IMR-90 (cell line): ENCODE data around the gene MYEOV. TPM values are rescaled to one million over a fixed set of nuclear protein-coding genes. Genes with fewer than 3 reads are reported as not detected.

Experiments used
- ATAC-seq: fragments of 200-7000 bp; cut with Tn5 transposase; 2 replicates; pipeline ENCODE4 v1.9.1; 2020; ENCODE audit warnings: low read depth, mild to moderate bottlenecking, moderate library complexity
- BruUV-seq: library from RNA; stranded (reverse); fragments of 400-500 nt; replicated peaks from 2 replicates; lab custom pipeline; 2021; lab: Mats Ljungman, UMichigan
- CTCF ChIA-PET: fragments of 300-600 bp; formaldehyde crosslinking; extraction: SDS; loops from one replicate; lab custom pipeline; 2021; ENCODE audit warnings: antibody characterized with exemption; lab: Yijun Ruan, JAX
- POLR2A ChIA-PET: fragments of 300-600 bp; sonication (Branson Sonifier 250); formaldehyde crosslinking; loops from one replicate; lab custom pipeline; 2022; ENCODE audit warnings: antibody characterized with exemption; ENCODE audit not compliant: unreplicated experiment; lab: Charles Lee
- DNase-seq: peaks from one replicate; pipeline ENCODE4 v3.0.0; 2013
- H2AFZ ChIP-seq: replicated peaks from 2 replicates; pipeline ENCODE3; 2013; ENCODE audit warnings: low read length, mild to moderate bottlenecking; ENCODE audit not compliant: poor library complexity
- H2AK5ac ChIP-seq: 2 replicates; pipeline ENCODE4 v1.6.1; 2013; ENCODE audit warnings: low read depth, low read length, inconsistent platforms
- H2AK9ac ChIP-seq: replicated peaks from 2 replicates; pipeline ENCODE3; 2013; ENCODE audit warnings: mild to moderate bottlenecking, low read depth, low read length, moderate library complexity; ENCODE audit not compliant: poor library complexity
- H2BK120ac ChIP-seq: 2 replicates; pipeline ENCODE4 v1.6.1; 2013; ENCODE audit warnings: low read depth, low read length, inconsistent platforms
- H2BK15ac ChIP-seq: 3 replicates; pipeline ENCODE4 v1.6.1; 2013; ENCODE audit warnings: low read depth, low read length, inconsistent platforms
- H2BK20ac ChIP-seq: 2 replicates; pipeline ENCODE4 v1.6.1; 2013; ENCODE audit warnings: low read depth, mild to moderate bottlenecking, inconsistent platforms, low read length, moderate library complexity
- H2BK5ac ChIP-seq: 2 replicates; pipeline ENCODE4 v1.6.1; 2013; ENCODE audit warnings: mild to moderate bottlenecking, low read depth, low read length, inconsistent platforms; ENCODE audit not compliant: poor library complexity, severe bottlenecking
- H3K14ac ChIP-seq: replicated peaks from 2 replicates; pipeline ENCODE4 v1.6.1; 2013; ENCODE audit warnings: low read depth, low read length, inconsistent platforms
- H3K18ac ChIP-seq: 2 replicates; pipeline ENCODE4 v1.6.1; 2013; ENCODE audit warnings: low read depth, low read length, control low read depth
- H3K23ac ChIP-seq: 2 replicates; pipeline ENCODE4 v1.6.1; 2013; ENCODE audit warnings: low read depth, low read length, inconsistent platforms
- H3K27ac ChIP-seq: 2 replicates; pipeline ENCODE4 v1.5.1; 2013; ENCODE audit warnings: mild to moderate bottlenecking, control low read depth, low read length; ENCODE audit not compliant: insufficient read depth
- H3K27me3 ChIP-seq: 2 replicates; pipeline ENCODE4 v1.6.1; 2013; ENCODE audit warnings: low read length; ENCODE audit not compliant: control insufficient read depth, insufficient read depth
- H3K36me3 ChIP-seq: 2 replicates; pipeline ENCODE4 v1.6.1; 2013; ENCODE audit warnings: low read length, mixed read lengths; ENCODE audit not compliant: control insufficient read depth, insufficient read depth
- H3K4ac ChIP-seq: 2 replicates; pipeline ENCODE4 v1.6.1; 2013; ENCODE audit warnings: low read depth, low read length, inconsistent platforms
- H3K4me1 ChIP-seq: 2 replicates; pipeline ENCODE4 v1.6.1; 2013; ENCODE audit warnings: low read length, mixed read lengths; ENCODE audit not compliant: control insufficient read depth, insufficient read depth
- H3K4me2 ChIP-seq: 2 replicates; pipeline ENCODE4 v1.6.1; 2013; ENCODE audit warnings: low read depth, mild to moderate bottlenecking, control low read depth, low read length, moderate library complexity
- H3K4me3 ChIP-seq: 2 replicates; pipeline ENCODE4 v1.5.1; 2013; ENCODE audit warnings: low read depth, mild to moderate bottlenecking, control low read depth, low read length, moderate library complexity; ENCODE audit not compliant: insufficient read depth
- H3K56ac ChIP-seq: 2 replicates; pipeline ENCODE4 v1.6.1; 2013; ENCODE audit warnings: low read length, inconsistent platforms; ENCODE audit not compliant: insufficient read depth; ENCODE audit errors: extremely low read depth
- H3K79me1 ChIP-seq, 2 experiments: 2 replicates each; pipeline ENCODE4 v1.6.1; 2013; ENCODE audit warnings: low read length in 2 of 2, inconsistent platforms in 1 of 2, low read depth in 1 of 2
- H3K9ac ChIP-seq: 2 replicates; pipeline ENCODE4 v1.6.1; 2013; ENCODE audit warnings: low read depth, low read length, control low read depth
- H3K9me1 ChIP-seq: 2 replicates; pipeline ENCODE4 v1.6.1; 2013; ENCODE audit warnings: low read length, inconsistent platforms; ENCODE audit not compliant: insufficient read depth
- H3K9me3 ChIP-seq: 2 replicates; pipeline ENCODE4 v1.6.1; 2013; ENCODE audit warnings: low read length; ENCODE audit not compliant: control insufficient read depth, insufficient read depth
- H4K20me1 ChIP-seq: 2 replicates; pipeline ENCODE4 v1.6.1; 2013; ENCODE audit warnings: low read length, inconsistent platforms; ENCODE audit not compliant: insufficient read depth
- H4K5ac ChIP-seq: 2 replicates; pipeline ENCODE4 v1.6.1; 2013; ENCODE audit warnings: mild to moderate bottlenecking, low read depth, low read length, control low read depth
- H4K8ac ChIP-seq, 2 experiments: 2 replicates each; pipeline ENCODE4 v1.6.1; 2013; ENCODE audit warnings: low read depth in 2 of 2, low read length in 2 of 2, control low read depth in 1 of 2, inconsistent platforms in 1 of 2
- H4K91ac ChIP-seq: 2 replicates; pipeline ENCODE4 v1.6.1; 2013; ENCODE audit warnings: low read depth, low read length, inconsistent platforms; ENCODE audit not compliant: insufficient read depth
- BHLHE40 ChIP-seq: fragments of 150-350 bp; IDR thresholded peaks from 2 replicates; pipeline ENCODE4 v1.6.1; 2016; ENCODE audit warnings: mild to moderate bottlenecking, low read depth, low read length
- MAFK ChIP-seq: IDR thresholded peaks from 2 replicates; pipeline ENCODE4 v1.6.1; 2012; ENCODE audit warnings: low read depth, low read length, improper control_type of control experiment
- MAZ ChIP-seq: IDR thresholded peaks from 2 replicates; pipeline ENCODE4 v1.6.1; 2012; ENCODE audit warnings: low read depth, mild to moderate bottlenecking, low read length, improper control_type of control experiment, moderate library complexity, borderline replicate concordance
- NFE2L2 ChIP-seq: fragments of 150-350 bp; IDR thresholded peaks from 2 replicates; pipeline ENCODE4 v1.6.1; 2016; ENCODE audit warnings: low read depth, mild to moderate bottlenecking, low read length
- RFX5 ChIP-seq: IDR thresholded peaks from 2 replicates; pipeline ENCODE4 v1.8.0; 2012; ENCODE audit warnings: low read depth, mild to moderate bottlenecking, low read length, moderate library complexity
- WGBS, 2 experiments: methylation state at CpG; one replicate each; pipeline versions ENCODE4 v1.1.5 to v1.1.7; 2013; ENCODE audit warnings: missing lambda C conversion rate in 2 of 2; ENCODE audit not compliant: insufficient read length in 1 of 2; ENCODE audit errors: extremely low coverage in 2 of 2; 5-methylcytosine and 5-hydroxymethylcytosine counted together
- dilution Hi-C: fragments of 300-500 bp; cut with HindIII; formaldehyde crosslinking; loops from one replicate; pipeline ENCODE4 v1.14.3; 2018; ENCODE audit warnings: low sequenced_read_pairs; ENCODE audit not compliant: unreplicated experiment
- in situ Hi-C: fragments of 300-500 bp; cut with MboI; formaldehyde crosslinking; loops from 3 replicates; pipeline ENCODE4 v1.14.3; 2019; ENCODE audit warnings: low sequenced_read_pairs, inconsistent platforms, mixed read lengths
- intact Hi-C: fragments of 100-400 bp; cut with micrococcal nuclease; formaldehyde crosslinking; loops from 2 replicates; pipeline ENCODE4 v1.10.0; 2022
- polyA plus RNA-seq, 3 experiments: library from polyadenylated mRNA; depleted of rRNA; stranded (reverse); fragments of >200 nt; gene quantifications; 2 replicates each; pipeline ENCODE4 v1.2.3, GENCODE V29; 2012; ENCODE audit warnings: low replicate concordance in 1 of 3
- total RNA-seq: library from RNA; depleted of rRNA; stranded (reverse); fragments of >200 nt; gene quantifications from 2 replicates; pipeline ENCODE4 v1.2.3, GENCODE V29; 2012
- TF ChIP-seq, protein P1 (sequence below): conservative IDR thresholded peaks from 2 replicates; pipeline ENCODE4 v1.5.1; 2012; ENCODE audit warnings: mild to moderate bottlenecking, low read depth, low read length, improper control_type of control experiment

The MYEOV gene
- total and polyA plus RNA-seq, 2 of the 4 experiments (the other 2 are of a cell fraction) = 5.8 to 6.8 TPM

DNA sequence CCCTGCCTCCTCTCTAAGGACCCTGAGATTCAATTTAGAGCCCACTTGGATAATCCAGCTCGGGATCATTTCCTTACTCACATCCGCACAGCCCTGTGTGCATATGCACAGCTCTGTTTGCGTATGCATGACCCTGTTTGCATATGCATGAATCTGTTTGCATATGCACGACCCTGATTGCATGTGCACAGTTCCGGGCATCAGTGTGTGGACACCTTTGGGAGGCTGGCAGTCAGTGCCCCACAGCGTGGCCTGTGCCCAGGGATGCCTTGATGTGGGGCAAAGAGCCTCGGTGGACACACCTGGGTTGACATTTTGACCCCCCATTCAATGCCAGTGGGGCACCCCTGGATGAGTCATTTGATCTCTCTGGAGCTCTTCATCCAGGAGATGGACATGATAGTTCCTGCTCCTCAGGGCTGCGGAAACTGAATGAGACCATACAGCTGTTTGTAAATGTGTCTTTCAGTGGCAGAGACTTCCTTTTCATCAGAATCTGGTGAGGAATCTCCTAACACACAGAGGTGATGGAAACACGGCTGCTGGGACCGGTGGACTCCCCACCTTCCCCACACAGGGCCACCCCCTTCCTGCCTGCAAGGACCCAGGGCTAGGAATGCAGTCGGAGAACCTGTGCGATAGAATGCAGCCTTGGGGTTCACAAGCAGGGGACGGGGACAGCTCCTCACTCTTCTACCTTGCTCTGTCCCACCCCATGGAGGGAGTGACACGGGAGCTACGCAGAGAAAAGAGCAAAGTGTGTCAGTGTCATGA is 41.2 kb downstream of the MYEOV start (continued):
- TF ChIP-seq BHLHE40 = no peak
- no peak for TF ChIP-seq RFX5

- H3K4me1 ChIP-seq = peaks cover 6% of the 10 kb centered on the region
- dilution Hi-C loops = no loop called here
- H3K9me3 ChIP-seq = 0 out of 2 replicates have a peak, but pooled peaks cover 2% of the 10 kb centered on the region
- H3K4me3 ChIP-seq = no peak overlapping the region
- ATAC-seq (no peak), DNase-seq (no peak)
- H3K23ac ChIP-seq = no peak overlapping the region
- peak overlapping the region; percentile 72 for H3K14ac ChIP-seq
- no peak overlapping the region for H4K5ac ChIP-seq
- H3K27ac ChIP-seq = no peak overlapping the region
- no peaks in the 10 kb centered on the region for H3K27me3 ChIP-seq
- TF ChIP-seq MAZ (no peak), NFE2L2 (peak; percentile 83), MAFK (peak; percentile 24; the same call in 1 of the 2 replicates)
- TF ChIP-seq, protein P1, sequence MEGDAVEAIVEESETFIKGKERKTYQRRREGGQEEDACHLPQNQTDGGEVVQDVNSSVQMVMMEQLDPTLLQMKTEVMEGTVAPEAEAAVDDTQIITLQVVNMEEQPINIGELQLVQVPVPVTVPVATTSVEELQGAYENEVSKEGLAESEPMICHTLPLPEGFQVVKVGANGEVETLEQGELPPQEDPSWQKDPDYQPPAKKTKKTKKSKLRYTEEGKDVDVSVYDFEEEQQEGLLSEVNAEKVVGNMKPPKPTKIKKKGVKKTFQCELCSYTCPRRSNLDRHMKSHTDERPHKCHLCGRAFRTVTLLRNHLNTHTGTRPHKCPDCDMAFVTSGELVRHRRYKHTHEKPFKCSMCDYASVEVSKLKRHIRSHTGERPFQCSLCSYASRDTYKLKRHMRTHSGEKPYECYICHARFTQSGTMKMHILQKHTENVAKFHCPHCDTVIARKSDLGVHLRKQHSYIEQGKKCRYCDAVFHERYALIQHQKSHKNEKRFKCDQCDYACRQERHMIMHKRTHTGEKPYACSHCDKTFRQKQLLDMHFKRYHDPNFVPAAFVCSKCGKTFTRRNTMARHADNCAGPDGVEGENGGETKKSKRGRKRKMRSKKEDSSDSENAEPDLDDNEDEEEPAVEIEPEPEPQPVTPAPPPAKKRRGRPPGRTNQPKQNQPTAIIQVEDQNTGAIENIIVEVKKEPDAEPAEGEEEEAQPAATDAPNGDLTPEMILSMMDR = no peak
- intact Hi-C loops = no loop called here
- H4K20me1 ChIP-seq = no peaks in the 10 kb centered on the region
- H3K4me2 ChIP-seq = no peak overlapping the region
- 83% methylated on average over 5 of the region's 12 CpGs; no CpG with 5 or more reads in 1 of the 2 experiments for WGBS, 2 experiments
- no peak overlapping the region for H2BK5ac ChIP-seq
- peak overlapping the region; percentile 94 for H2AK5ac ChIP-seq
- H3K9me1 ChIP-seq = peaks cover 12% of the 10 kb centered on the region; the same call in 1 of the 2 replicates
- H2AFZ ChIP-seq = peak overlapping the region; percentile 2
- no peak overlapping the region for H2AK9ac ChIP-seq
- H3K18ac ChIP-seq = no peak overlapping the region
- peak overlapping the region; percentile 90 for H3K4ac ChIP-seq
- peak overlapping the region; percentile 69 for H2BK120ac ChIP-seq
- in situ Hi-C loops = no loop called here
- BruUV-seq = no TSS peak
- H3K79me1 ChIP-seq = peaks cover 4 to 51% of the 10 kb centered on the region in 2 experiments; a peak in 3 of 4 replicates
- CTCF ChIA-PET = interaction anchor here (0.7 kb wide), 1 partner anchor 234 kb away, joined by 3 read pairs; no protein-coding TSS in a partner anchor
- H4K91ac ChIP-seq = peak overlapping the region; percentile 31; the same call in 1 of the 2 replicates
- peak overlapping the region; percentile 58 to 71; a peak in 3 of 4 replicates for H4K8ac ChIP-seq
- H3K56ac ChIP-seq = no peak overlapping the region
- H2BK20ac ChIP-seq = peak overlapping the region; percentile 81; the same call in 1 of the 2 replicates
- no peak overlapping the region for H3K9ac ChIP-seq
- POLR2A ChIA-PET = no interaction called here
- no peaks in the 10 kb centered on the region for H3K36me3 ChIP-seq
- peak overlapping the region; percentile 84; the same call in 2 of the 3 replicates for H2BK15ac ChIP-seq
Observed at GRCh38 chr11:69335781-69336405, 41.9 kb downstream of the MYEOV start.
